Stimulated activated CD4-positive, alpha-beta T cell treated with anti-CD3 and anti-CD28 coated beads, Interleukin-2, amount 100 ng/mL, for 24 hours (primary cell): ENCODE data around the gene PDE4D.
"Not testable (repeated sequence)": the region's sequence is repeated elsewhere in the genome, so short reads cannot be mapped to it uniquely, and the experiment has no call there.

ENCODE experiments used
- DNase-seq, 2 donors: peaks; one replicate each; pipeline ENCODE4 v3.0.0-alpha.2; 2020

PDE4D gene

DNA sequence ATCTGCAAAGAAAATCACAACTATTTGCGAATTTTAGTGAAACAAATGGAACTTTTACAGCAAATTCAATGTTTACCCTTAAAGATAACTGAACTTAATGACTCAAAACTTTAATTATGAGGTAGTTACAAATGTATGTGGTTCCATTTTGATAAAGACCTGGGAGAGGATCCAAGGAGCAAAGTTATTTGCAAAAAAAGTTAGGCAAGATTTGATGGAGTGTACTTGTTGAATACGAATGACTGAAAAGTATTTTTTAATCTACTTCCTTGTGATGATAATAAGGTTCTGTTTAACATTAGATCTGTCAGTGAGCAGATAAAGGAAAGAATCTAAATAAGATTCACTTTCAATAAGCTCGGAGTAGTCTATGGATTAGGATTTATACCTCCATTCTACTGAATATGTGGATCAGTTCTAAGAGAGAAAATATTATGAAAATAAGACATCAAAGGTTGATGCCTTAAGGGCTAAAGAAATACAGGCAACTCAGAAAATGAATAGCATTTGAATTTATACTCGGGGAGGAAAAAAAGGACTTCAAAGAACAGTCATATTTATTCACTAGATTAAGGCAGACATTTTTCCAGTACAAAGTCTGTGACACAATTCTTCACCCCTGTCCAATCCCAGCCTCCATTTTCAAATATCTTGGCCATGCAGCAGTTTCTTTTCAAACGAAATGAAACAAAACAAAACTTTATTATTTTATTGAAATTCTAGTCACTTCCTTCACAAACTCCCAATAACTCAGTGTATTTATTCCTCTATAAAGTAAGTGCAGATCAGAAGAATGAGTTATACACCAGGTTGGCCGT, 199.8 kb downstream of the PDE4D start:
- DNase-seq, result no peak

- DNase-seq, result no peak
Measured at GRCh38 chr5:59685793-59686192, 207.7 kb downstream of the PDE4D start.

DNA sequence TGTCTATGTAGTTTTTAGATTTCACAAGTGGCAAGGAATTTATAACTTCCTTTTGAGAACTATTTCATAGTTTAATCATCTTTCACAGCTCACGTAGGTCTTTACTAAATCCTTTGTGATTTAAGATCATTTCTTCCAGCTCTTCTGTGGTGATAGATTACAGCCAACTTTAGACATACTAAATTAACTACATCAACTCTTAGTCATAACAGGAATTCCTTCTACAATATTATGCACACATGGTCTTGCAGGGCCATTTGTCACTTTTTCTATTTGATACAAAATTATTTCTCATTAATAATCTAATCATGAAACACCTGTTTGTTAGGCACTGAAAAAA, 208.4 kb downstream of the PDE4D start:
- DNase-seq, result no peak

GRCh38 chr5:59684388-59685190, 208.9 kb downstream of the PDE4D start:
- DNase-seq, result no peak

GRCh38 chr5:59683311-59683710, 210.2 kb downstream of the PDE4D start:
- DNase-seq, result no peak

- DNase-seq, result no peak
Measured at GRCh38 chr5:59682542-59682941, 211.0 kb downstream of the PDE4D start.

DNA sequence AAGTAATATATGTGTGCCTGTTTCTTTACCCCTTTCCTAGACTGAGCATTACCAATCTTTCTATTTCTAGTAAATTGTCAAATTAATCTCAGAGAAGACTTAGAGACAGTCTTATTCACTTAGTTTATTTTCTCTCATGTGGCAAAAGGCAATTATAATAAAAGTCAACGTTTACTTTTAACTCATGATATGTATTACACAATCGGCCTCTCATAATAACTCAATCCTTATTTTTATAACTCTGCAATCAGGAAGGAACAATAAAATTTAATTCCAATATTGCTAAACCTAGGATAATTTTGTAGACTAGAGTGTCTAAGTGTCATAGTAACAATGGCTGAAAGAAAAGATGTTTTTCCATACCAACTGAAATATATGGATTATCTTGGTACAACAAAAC, 214.6 kb downstream of the PDE4D start:
- no peak for DNase-seq

DNA sequence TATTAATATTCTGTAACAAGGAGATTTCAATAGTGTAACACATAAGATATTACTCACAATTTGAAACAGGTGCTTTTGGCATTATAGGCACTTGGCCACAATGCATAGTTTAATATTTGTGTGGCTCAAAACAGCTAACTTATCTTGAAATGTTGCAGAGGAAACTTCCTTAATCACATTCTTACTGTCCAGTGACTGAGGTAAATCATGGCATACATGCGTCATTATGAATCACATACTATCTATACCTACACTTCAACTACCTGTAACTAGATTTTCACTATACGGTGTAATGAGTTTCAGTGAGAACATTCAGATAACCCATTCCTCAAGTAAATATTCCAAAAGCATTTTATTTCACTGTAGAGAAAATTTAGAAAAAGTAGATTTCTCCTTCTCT, 218.8 kb downstream of the PDE4D start:
- no peak for DNase-seq

DNA sequence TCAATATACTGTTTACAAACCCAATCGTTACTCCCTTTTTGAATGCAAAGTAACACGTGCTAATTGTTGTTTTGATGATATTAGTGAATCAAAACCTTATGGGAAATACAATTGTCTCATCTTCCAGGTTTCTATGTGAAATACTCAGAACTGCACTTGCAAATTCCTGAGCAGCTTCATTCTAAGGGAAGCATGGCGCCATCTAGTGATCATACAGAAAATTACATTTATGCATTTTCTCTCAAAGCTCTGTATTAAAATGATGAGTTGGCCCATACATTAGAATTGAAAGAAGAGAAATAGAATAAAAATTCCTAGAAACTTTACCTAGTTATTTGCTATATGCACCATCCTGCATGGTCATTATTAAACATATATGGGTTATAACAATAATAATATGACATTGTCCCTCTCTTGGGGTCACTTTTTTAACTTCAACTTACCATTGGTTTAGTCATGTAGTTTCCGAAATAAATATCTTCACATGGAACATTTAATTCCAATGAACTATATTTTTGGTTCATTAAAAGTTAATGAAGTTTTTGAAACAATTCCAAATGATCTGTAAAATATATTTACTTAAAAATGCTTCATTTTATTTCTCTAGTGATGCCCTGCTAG, 220.0 kb downstream of the PDE4D start:
- no peak for DNase-seq

GRCh38 chr5:59666440-59667068, 227.0 kb downstream of the PDE4D start:
- DNase-seq, result no peak

GRCh38 chr5:59665832-59666203, 227.7 kb downstream of the PDE4D start:
- not testable (repeated sequence) for DNase-seq

DNA sequence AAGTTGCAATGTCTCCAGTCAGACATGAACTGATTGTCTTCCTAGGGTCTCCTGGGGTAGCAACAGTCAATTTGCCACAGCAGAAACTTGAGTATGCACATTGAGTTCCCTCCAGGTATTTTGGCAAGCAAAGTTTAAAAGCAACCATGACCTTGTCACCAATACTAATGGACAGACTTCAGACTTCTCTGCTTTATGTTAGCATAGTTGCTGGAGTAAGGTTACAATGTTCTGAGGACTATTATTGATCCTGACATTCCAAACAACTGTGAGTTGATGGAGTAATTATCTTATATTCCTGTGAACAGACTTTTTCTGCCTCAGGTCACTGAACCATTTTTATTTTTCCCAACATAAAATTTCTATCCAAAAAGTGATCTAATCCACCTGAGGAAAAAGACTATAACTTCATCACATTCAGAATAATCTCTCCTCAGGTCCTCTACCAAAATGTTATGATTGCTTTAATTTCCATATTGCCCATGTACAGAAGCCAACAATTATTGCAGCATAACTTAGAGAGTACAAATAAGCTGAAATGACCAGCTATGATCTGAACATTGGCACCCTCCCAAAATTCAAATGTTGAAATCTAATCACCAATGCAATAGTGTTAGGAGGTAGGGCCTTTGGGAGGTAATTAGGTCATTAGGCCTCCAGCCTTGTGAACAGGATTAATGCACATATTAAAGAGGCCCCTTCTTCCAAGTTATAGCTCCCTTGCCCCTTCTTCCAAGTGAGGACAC, 228.3 kb downstream of the PDE4D start:
- DNase-seq, result no peak

- no peak for DNase-seq
Measured at GRCh38 chr5:59661954-59662615, 231.4 kb downstream of the PDE4D start.

DNA sequence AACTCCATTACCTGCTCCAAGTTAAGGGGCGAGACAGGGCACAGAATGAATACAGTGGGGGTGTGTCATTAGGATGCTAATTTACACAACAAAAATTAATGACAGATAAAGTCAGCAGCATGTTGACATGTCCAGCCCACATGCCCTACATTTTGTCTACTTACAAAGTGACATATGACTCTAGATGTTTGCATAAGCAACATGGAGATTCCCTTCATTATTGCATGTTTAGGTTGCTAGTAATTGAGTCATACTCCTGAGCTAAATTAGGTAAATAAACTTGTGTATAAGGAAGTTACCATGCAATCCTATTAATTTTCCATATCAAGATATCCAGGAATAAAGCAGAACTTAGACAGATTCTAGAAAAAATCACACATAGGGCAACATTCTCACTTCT, 232.2 kb downstream of the PDE4D start:
- DNase-seq, result no peak

GRCh38 chr5:59660737-59661136, 232.8 kb downstream of the PDE4D start:
- DNase-seq, result no peak

- no peak for DNase-seq
Measured at GRCh38 chr5:59656351-59657254, 236.9 kb downstream of the PDE4D start.

DNA sequence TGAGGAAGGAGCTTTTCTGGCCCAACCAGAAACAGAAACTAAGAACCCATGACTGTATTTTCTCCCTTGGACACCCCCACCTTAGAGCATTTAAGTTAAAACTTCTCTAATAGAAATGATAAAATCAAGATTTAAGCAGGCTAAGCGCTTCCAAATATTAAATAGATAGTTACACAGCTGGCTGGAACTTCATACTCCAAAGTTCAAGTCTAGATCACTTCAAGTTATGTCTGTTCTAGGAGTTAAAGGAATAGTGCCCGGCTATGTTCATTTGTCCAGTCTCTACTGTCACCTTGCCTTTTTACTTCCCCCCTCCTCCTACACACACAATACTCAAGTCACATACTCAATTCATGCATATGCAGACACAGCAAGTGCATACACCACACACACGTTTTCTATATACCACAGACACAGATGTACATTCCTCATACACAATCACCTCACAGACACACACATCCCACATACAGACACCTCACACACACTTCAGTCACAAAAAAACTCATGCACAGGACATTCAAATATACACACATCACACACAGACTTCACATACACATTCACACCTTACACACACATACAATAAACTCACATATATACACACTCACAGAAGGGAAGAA, 237.7 kb downstream of the PDE4D start:
- no peak for DNase-seq

DNA sequence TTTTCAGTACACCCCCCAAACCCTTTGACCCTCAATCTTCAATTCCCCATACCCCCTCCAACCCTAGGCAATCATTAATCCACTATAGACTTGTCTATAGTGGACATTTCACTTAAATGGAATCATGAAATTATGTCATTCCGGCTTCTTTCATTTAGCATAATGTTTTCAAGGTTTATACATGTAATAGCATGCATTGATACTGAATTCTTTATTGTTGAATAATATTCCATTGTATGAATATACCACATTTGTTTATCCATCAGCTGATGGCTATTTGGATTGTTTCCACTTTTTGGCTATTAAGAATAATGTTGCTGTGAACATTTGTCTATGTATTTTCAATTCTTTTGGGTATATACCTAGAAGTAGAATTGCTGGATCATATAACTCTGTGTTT, 238.8 kb downstream of the PDE4D start:
- no peak for DNase-seq

DNA sequence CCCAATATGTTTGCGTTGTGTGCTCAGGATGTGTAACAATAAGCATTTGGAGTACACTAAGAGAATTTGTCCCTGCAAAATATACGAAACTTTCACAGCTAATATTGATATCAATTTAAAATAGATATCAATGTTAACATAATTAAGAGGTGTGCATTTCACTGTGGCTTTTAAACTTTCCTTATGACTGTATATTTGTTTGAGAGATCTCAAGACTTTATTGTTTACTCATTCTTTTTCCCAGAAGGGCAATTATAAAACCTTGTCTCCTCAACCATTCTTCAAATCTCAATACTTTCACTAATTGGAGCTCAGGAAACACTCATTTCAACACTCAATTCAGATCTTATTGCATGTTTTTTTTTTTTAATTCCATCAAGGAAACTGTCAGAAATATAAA, 241.1 kb downstream of the PDE4D start:
- DNase-seq, result no peak
